ENCODE results near the gene PIP4K2A. TPM values are rescaled to one million over a fixed set of nuclear protein-coding genes. Genes with fewer than 3 reads are reported as not detected.
"Not testable (repeated sequence)": the region's sequence is repeated elsewhere in the genome, so short reads cannot be mapped to it uniquely, and the experiment has no call there.

PIP4K2A gene
- total RNA-seq, 1 donor from 2014 or later, result 105 TPM

GRCh38 chr10:22700489-22700888, 13.9 kb downstream of the PIP4K2A start:
- Mint-ChIP-seq H3K4me1 (ENCODE audit: low read depth) (peaks cover 62% of the 10 kb centered on the region), H3K27me3 (ENCODE audit: low read depth) (no peaks in the 10 kb centered on the region), H3K9me3 (no peaks in the 10 kb centered on the region), H3K36me3 (ENCODE audit: low read depth) (peaks cover 43% of the 10 kb centered on the region), H3K4me3 (ENCODE audit: low read depth) (no peak overlapping the region), H3K27ac (no peak overlapping the region)
- intact Hi-C loops (cut with micrococcal nuclease), result no loop called here
- no peak for DNase-seq (ENCODE audit: low spot score)

GRCh38 chr10:22699976-22700375, 14.4 kb downstream of the PIP4K2A start:
- DNase-seq (ENCODE audit: low spot score), result no peak
- H3K27ac Mint-ChIP-seq, result no peak overlapping the region
- intact Hi-C loops (cut with micrococcal nuclease), result no loop called here
- H3K27me3 Mint-ChIP-seq (ENCODE audit: low read depth), result no peaks in the 10 kb centered on the region
- H3K36me3 Mint-ChIP-seq (ENCODE audit: low read depth), result peaks cover 42% of the 10 kb centered on the region
- no peak overlapping the region for H3K4me3 Mint-ChIP-seq (ENCODE audit: low read depth)
- H3K4me1 Mint-ChIP-seq (ENCODE audit: low read depth), result peaks cover 62% of the 10 kb centered on the region
- H3K9me3 Mint-ChIP-seq, result no peaks in the 10 kb centered on the region

GRCh38 chr10:22698941-22699440, 15.4 kb downstream of the PIP4K2A start:
- Mint-ChIP-seq H3K4me3 (ENCODE audit: low read depth) (no peak overlapping the region), H3K36me3 (ENCODE audit: low read depth) (peaks cover 32% of the 10 kb centered on the region), H3K27ac (no peak overlapping the region), H3K9me3 (no peaks in the 10 kb centered on the region), H3K4me1 (ENCODE audit: low read depth) (peaks cover 62% of the 10 kb centered on the region), H3K27me3 (ENCODE audit: low read depth) (no peaks in the 10 kb centered on the region)
- no peak for DNase-seq (ENCODE audit: low spot score)
- intact Hi-C loops (cut with micrococcal nuclease), result no loop called here

- no peak overlapping the region for H3K4me3 Mint-ChIP-seq (ENCODE audit: low read depth)
- H3K36me3 Mint-ChIP-seq (ENCODE audit: low read depth), result peaks cover 27% of the 10 kb centered on the region
- intact Hi-C loops (cut with micrococcal nuclease), result no loop called here
- H3K27ac Mint-ChIP-seq, result no peak overlapping the region
- no peak for DNase-seq (ENCODE audit: low spot score)
- no peaks in the 10 kb centered on the region for H3K27me3 Mint-ChIP-seq (ENCODE audit: low read depth)
- H3K4me1 Mint-ChIP-seq (ENCODE audit: low read depth), result peaks cover 67% of the 10 kb centered on the region
- no peaks in the 10 kb centered on the region for H3K9me3 Mint-ChIP-seq
Observed at GRCh38 chr10:22697800-22698199, 16.6 kb downstream of the PIP4K2A start.

- intact Hi-C loops (cut with micrococcal nuclease), result no loop called here
- Mint-ChIP-seq H3K4me3 (ENCODE audit: low read depth) (no peak overlapping the region), H3K27me3 (ENCODE audit: low read depth) (no peaks in the 10 kb centered on the region), H3K4me1 (ENCODE audit: low read depth) (peaks cover 66% of the 10 kb centered on the region), H3K9me3 (no peaks in the 10 kb centered on the region), H3K36me3 (ENCODE audit: low read depth) (peaks cover 26% of the 10 kb centered on the region), H3K27ac (no peak overlapping the region)
- DNase-seq (ENCODE audit: low spot score), result no peak
Observed at GRCh38 chr10:22697101-22697500, 17.3 kb downstream of the PIP4K2A start.

GRCh38 chr10:22693860-22694259, 20.5 kb downstream of the PIP4K2A start:
- H3K27me3 Mint-ChIP-seq (ENCODE audit: low read depth), result no peaks in the 10 kb centered on the region
- DNase-seq (ENCODE audit: low spot score), result no peak
- H3K27ac Mint-ChIP-seq, result peak overlapping the region; percentile 93
- peaks cover 64% of the 10 kb centered on the region for H3K4me1 Mint-ChIP-seq (ENCODE audit: low read depth)
- H3K4me3 Mint-ChIP-seq (ENCODE audit: low read depth), result peak overlapping the region; percentile 73
- peaks cover 21% of the 10 kb centered on the region for H3K36me3 Mint-ChIP-seq (ENCODE audit: low read depth)
- no peaks in the 10 kb centered on the region for H3K9me3 Mint-ChIP-seq
- intact Hi-C loops (cut with micrococcal nuclease), result loop anchor here (1.0 to 2.0 kb wide), 4 partner anchors 11 to 64 kb away; no protein-coding TSS in a partner anchor

- H3K27me3 Mint-ChIP-seq (ENCODE audit: low read depth), result no peaks in the 10 kb centered on the region
- H3K4me1 Mint-ChIP-seq (ENCODE audit: low read depth), result peaks cover 69% of the 10 kb centered on the region
- intact Hi-C loops (cut with micrococcal nuclease), result loop anchor here (1.0 to 2.0 kb wide), 4 partner anchors 10 to 63 kb away; no protein-coding TSS in a partner anchor
Observed at GRCh38 chr10:22693371-22693784, 21.0 kb downstream of the PIP4K2A start.

GRCh38 chr10:22692119-22692518, 22.3 kb downstream of the PIP4K2A start:
- intact Hi-C loops (cut with micrococcal nuclease), result loop anchor here (2.0 kb wide), 1 partner anchor 13 kb away; no protein-coding TSS in a partner anchor
- not testable (repeated sequence) for H3K27ac Mint-ChIP-seq; H3K9me3 Mint-ChIP-seq; H3K27me3 Mint-ChIP-seq (ENCODE audit: low read depth); DNase-seq (ENCODE audit: low spot score); H3K4me3 Mint-ChIP-seq (ENCODE audit: low read depth)
- H3K4me1 Mint-ChIP-seq (ENCODE audit: low read depth), result peaks cover 73% of the 10 kb centered on the region
- H3K36me3 Mint-ChIP-seq (ENCODE audit: low read depth), result peaks cover 22% of the 10 kb centered on the region

More at GRCh38 chr10:22693371-22693784, 21.0 kb downstream of the PIP4K2A start:
- Mint-ChIP-seq H3K9me3 (no peaks in the 10 kb centered on the region), H3K36me3 (ENCODE audit: low read depth) (peaks cover 21% of the 10 kb centered on the region), H3K27ac (peak overlapping the region; percentile 93), H3K4me3 (ENCODE audit: low read depth) (peak overlapping the region; percentile 73)
- no peak for DNase-seq (ENCODE audit: low spot score)

GRCh38 chr10:22690614-22691431, 23.6 kb downstream of the PIP4K2A start:
- Mint-ChIP-seq H3K9me3 (no peaks in the 10 kb centered on the region), H3K27me3 (ENCODE audit: low read depth) (no peaks in the 10 kb centered on the region), H3K4me1 (ENCODE audit: low read depth) (peaks cover 74% of the 10 kb centered on the region), H3K27ac (no peak overlapping the region), H3K36me3 (ENCODE audit: low read depth) (peaks cover 27% of the 10 kb centered on the region), H3K4me3 (ENCODE audit: low read depth) (no peak overlapping the region)
- intact Hi-C loops (cut with micrococcal nuclease), result no loop called here
- no peak for DNase-seq (ENCODE audit: low spot score)

- Mint-ChIP-seq H3K36me3 (ENCODE audit: low read depth) (peaks cover 24% of the 10 kb centered on the region), H3K27ac (no peak overlapping the region)
Observed at GRCh38 chr10:22690158-22690557, 24.2 kb downstream of the PIP4K2A start.

GRCh38 chr10:22686347-22686746, 28.0 kb downstream of the PIP4K2A start:
- H3K4me3 Mint-ChIP-seq (ENCODE audit: low read depth), result no peak overlapping the region
- peaks cover 78% of the 10 kb centered on the region for H3K4me1 Mint-ChIP-seq (ENCODE audit: low read depth)
- intact Hi-C loops (cut with micrococcal nuclease), result loop anchor here (10.0 kb wide), 3 partner anchors 298 to 682 kb away; partner anchors contain the start of genes COMMD3 and DNAJC1
- DNase-seq (ENCODE audit: low spot score), result no peak
- H3K9me3 Mint-ChIP-seq, result no peaks in the 10 kb centered on the region
- no peaks in the 10 kb centered on the region for H3K27me3 Mint-ChIP-seq (ENCODE audit: low read depth)
- no peak overlapping the region for H3K27ac Mint-ChIP-seq
- peaks cover 10% of the 10 kb centered on the region for H3K36me3 Mint-ChIP-seq (ENCODE audit: low read depth)

More at GRCh38 chr10:22690158-22690557, 24.2 kb downstream of the PIP4K2A start:
- intact Hi-C loops (cut with micrococcal nuclease), result no loop called here
- DNase-seq (ENCODE audit: low spot score), result no peak
- H3K4me3 Mint-ChIP-seq (ENCODE audit: low read depth), result no peak overlapping the region
- H3K27me3 Mint-ChIP-seq (ENCODE audit: low read depth), result no peaks in the 10 kb centered on the region
- H3K4me1 Mint-ChIP-seq (ENCODE audit: low read depth), result peaks cover 75% of the 10 kb centered on the region
- no peaks in the 10 kb centered on the region for H3K9me3 Mint-ChIP-seq

- no peak for DNase-seq (ENCODE audit: low spot score)
- Mint-ChIP-seq H3K27me3 (ENCODE audit: low read depth) (no peaks in the 10 kb centered on the region), H3K4me3 (ENCODE audit: low read depth) (no peak overlapping the region), H3K27ac (no peak overlapping the region), H3K4me1 (ENCODE audit: low read depth) (peaks cover 78% of the 10 kb centered on the region), H3K36me3 (ENCODE audit: low read depth) (peaks cover 9% of the 10 kb centered on the region), H3K9me3 (no peaks in the 10 kb centered on the region)
- intact Hi-C loops (cut with micrococcal nuclease), result loop anchor here (10.0 kb wide), 3 partner anchors 299 to 681 kb away; partner anchors contain the start of genes COMMD3 and DNAJC1
Observed at GRCh38 chr10:22685926-22686325, 28.5 kb downstream of the PIP4K2A start.

GRCh38 chr10:22684699-22685098, 29.7 kb downstream of the PIP4K2A start:
- DNase-seq (ENCODE audit: low spot score), result no peak
- Mint-ChIP-seq H3K27me3 (ENCODE audit: low read depth) (no peaks in the 10 kb centered on the region), H3K27ac (peak overlapping the region; percentile 98), H3K36me3 (ENCODE audit: low read depth) (peaks cover 11% of the 10 kb centered on the region), H3K9me3 (no peaks in the 10 kb centered on the region), H3K4me3 (ENCODE audit: low read depth) (peak overlapping the region; percentile 69), H3K4me1 (ENCODE audit: low read depth) (peaks cover 81% of the 10 kb centered on the region)
- intact Hi-C loops (cut with micrococcal nuclease), result loop anchor here (5.0 to 10.0 kb wide), 5 partner anchors 247 to 680 kb away; partner anchors contain the start of genes COMMD3 and DNAJC1

Data from activated T-helper 2 cell treated with anti-CD3 and anti-CD28 coated beads, Interferon-gamma antibody, Interleukin-2, Interleukin-4, amounts not matched to agents 10 μg/mL and 5 μg/mL and 100 μg/mL, durations not matched to agents 14 hours and 24 hours and 36 hours (primary cell).